HG02852 (cell line): ENCODE results near the gene MAPK10.
"Not testable (repeated sequence)": the region's sequence is repeated elsewhere in the genome, so short reads cannot be mapped to it uniquely, and the experiment has no call there.

Experiments used
- ATAC-seq: cut with Tn5 transposase; IDR thresholded peaks from one replicate; pipeline ENCODE4 v1.9.1; 2021; ENCODE audit warnings: mild to moderate bottlenecking, moderate library complexity; ENCODE audit not compliant: unreplicated experiment

MAPK10 gene

DNA sequence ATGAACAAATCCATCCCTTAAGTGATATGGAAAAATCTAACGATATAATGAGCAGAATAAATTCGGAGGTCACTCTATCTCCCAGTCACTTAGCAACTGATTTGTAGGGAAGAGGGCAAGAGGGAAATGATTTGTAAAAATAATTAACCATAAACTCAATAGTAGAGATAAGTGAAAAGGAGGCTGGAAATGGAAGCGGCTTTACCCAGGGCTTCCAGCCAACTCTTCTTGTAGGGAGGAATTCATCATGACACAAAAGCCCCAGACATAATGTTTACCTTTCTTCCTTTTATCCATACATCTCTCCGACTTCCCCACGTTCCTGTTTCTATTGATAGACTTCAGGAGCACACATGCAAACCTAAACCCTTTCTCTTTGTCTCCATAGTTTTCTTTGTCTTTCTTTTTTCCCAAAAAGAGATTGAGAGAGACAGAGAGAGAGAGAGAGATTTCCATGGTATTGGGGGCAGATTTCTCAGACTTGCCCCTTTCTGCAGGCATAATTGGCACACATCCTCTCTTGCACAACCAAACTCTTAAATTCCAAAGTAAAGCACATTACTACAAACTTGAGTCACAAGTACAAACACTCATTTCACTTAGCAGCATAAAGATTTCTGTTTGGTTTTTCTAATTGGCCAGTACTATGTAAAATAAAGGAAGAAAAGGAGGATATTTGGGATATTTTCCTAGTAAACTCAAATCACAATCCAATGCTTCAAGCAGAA lies 140.9 kb downstream of the MAPK10 start:
- no peak for ATAC-seq

GRCh38 chr4:86203176-86203575 lies 156.7 kb downstream of the MAPK10 start:
- no peak for ATAC-seq

- ATAC-seq, result no peak
These were observed 174.2 kb downstream of the MAPK10 start for GRCh38 chr4:86185659-86186058.

GRCh38 chr4:86184901-86185285 lies 175.0 kb downstream of the MAPK10 start:
- ATAC-seq, result no peak

DNA sequence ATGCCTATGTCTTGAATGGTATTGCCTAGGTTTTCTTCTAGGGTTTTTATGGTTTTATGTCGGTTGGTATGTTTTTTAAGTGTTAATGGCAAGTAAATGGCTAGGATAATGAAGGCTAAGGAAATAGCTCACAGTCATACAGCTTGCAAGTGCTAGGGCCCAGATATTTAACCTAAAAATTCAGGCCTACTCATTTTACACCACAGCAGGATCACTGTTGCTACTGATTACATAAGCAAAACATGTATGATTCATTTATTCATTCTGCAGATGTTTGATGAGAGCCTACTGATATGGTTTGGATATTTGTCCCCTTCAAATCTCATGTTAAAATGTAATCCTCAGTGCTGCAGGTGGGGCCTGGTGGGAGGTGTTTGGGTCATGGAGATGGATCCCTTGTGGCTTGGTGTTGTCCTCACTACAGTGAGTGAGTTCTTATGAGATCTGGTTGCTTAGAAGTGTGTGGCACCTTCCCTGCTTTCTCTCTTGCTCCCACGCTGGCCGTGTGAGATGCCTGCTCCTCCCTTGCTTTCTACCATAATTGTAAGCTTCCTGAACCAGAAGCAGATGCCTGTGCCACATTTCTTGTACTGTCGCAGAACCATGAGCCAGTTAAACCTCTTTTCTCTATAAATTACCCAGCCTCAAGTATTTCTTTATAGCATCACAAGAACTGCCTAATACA lies 175.5 kb downstream of the MAPK10 start:
- no peak for ATAC-seq

GRCh38 chr4:86181585-86181984 lies 178.3 kb downstream of the MAPK10 start:
- no peak for ATAC-seq

GRCh38 chr4:86178211-86178610 lies 181.6 kb downstream of the MAPK10 start:
- no peak for ATAC-seq

DNA sequence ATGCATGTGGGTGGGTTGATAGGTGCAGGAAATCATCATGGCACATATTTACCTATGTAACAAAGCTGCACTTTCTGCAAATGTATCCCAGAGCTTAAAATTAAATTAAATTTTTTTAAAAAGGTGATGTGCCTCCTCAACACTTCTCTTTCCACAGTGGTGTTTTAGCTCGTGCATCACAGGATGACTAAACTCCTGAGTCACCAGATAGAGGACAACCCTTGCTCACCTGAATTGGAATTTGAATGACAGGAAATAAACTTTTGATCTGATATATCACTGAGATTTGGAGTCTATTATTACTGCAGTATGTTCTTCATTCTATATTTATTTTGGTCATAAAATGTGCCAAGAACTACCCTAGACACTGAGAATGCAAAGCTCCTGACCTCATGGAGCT lies 185.3 kb downstream of the MAPK10 start:
- no peak for ATAC-seq

- not testable (repeated sequence) for ATAC-seq
These were observed 191.5 kb downstream of the MAPK10 start for GRCh38 chr4:86168335-86168734.

DNA sequence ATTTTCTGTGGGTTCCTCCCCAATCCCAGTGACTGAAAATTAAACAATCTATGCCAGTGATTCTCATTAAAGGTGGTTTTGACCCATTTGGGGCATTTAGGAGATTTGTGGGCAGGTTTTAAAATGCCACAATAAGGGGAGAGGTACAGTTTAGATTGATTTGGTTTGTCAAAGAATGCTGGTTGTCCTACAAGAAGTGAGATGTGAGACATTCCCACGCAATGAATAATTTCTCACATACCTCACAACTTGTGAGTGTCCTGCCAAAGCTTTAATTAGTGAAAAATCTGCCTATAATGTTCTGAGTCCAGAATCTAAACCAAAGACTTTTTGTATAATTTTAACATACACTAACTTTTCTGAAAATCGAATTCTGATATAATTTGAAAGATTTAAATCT lies 199.4 kb downstream of the MAPK10 start:
- no peak for ATAC-seq

GRCh38 chr4:86159216-86159615 lies 200.6 kb downstream of the MAPK10 start:
- ATAC-seq, result no peak

GRCh38 chr4:86156531-86156930 lies 203.3 kb downstream of the MAPK10 start:
- ATAC-seq, result no peak

GRCh38 chr4:86155766-86156165 lies 204.1 kb downstream of the MAPK10 start:
- no peak for ATAC-seq

- no peak for ATAC-seq
These were observed 207.4 kb downstream of the MAPK10 start for GRCh38 chr4:86152454-86152853.

- ATAC-seq, result no peak
These were observed 208.7 kb downstream of the MAPK10 start for GRCh38 chr4:86151196-86151595.

GRCh38 chr4:86141161-86141560 lies 218.7 kb downstream of the MAPK10 start:
- ATAC-seq, result no peak

GRCh38 chr4:86132468-86132867 lies 227.4 kb downstream of the MAPK10 start:
- ATAC-seq, result no peak

DNA sequence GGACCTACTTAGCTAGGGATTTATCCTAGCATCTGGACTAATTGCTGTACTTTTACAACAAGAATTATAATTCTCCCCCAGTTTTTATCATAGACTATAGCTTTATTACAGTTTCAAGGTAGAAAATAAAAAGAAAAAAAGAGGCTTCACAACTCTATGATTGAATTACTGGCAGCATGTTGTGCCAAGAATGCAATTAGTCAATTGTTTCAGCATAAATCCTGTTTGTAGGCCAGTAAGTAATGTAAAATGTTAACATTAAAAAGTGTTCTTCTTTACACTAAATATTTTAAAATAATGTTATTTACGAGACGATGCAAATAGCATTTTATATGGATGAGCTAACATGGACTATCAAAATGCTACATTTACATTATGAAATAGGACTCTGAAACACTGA lies 228.4 kb downstream of the MAPK10 start:
- ATAC-seq, result no peak

DNA sequence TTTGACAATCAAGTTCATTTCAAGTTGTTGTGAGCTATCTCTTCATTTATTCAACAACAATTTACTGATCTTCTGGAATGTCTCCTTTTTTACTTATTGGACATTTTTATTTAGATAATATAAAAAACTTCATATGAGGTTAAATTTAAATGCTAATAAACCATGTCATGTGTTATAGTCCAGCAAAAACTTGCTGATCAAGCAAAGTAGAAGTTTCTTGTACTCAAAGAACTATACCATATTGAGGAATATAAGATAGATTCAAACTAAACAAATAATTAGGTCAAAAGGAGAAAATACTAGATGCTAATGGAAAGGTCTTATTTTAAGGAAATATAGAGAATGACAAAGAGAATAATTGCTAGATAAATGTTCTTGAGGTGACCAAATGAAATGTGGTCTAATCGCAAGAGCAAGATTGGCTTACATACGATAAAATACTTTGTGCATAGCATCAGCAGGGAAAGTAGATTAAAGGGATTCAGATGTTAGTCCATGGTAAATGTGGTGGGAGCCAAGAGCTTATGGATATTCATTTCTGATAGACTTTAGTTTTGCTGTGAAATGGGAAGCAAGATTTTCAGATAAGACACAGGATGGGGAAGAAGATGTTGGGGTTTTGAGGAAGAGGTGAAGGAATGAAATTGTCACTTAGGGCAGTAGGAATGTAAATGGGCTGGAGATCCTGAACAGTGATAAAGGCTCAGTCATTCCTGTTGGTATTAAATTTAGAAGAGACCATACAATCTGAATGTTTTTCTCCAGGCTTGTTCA lies 229.5 kb downstream of the MAPK10 start:
- no peak for ATAC-seq

DNA sequence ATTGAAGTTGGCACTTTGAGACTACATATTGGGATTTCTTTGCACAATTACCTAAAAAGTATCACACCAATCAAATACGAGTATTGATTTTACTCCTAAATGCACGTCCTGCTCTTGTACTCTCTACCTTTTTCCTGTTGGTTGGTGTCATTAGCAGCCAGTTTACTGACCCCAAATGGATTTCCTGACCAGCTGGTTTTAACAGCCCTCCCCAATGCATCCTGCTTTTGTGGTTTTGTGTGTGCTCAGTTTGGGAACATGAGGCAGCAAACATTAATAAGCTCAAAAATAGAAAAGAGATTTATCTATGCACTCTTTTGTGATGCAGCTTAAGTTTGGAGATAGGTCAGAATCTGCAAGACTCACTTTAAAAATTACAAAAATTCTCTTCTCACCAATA lies 230.3 kb downstream of the MAPK10 start:
- no peak for ATAC-seq

DNA sequence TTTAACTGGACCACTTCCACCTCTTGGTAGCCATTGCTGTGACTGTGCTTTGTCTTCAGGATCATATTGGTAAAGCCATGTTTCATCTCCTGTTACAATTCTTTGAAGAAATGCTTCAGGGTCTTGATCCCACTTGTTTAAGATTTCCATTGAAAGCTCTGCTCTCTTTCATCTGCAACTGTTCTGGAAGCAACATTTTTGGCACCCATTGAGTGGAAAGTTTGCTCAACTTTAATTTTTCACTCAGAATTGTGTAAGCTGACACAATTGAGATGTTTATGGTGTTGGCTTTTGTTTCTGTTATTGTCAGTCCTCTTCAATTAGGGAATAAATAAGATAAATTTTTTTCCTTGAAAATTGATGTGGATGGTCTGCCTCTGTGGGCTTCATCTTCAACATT lies 237.4 kb downstream of the MAPK10 start:
- no peak for ATAC-seq

DNA sequence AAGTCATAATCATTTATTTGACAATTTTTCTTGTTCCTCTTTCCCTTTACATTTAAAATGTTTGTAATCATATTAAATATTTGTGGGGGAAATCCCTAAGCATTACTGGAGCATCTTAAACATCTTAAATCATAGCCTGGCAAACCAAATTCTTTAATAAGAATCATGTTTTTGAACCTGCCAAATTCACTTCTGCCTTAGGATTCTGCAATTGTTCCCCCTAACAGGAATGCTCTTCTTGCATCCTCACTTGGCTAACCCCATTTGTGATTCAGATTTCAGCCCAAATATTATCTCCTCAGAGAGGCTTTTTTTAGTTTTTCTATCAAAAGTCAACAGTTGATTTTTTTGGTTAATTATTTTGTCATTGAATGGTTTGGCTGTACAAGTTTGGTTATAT lies 241.1 kb downstream of the MAPK10 start:
- ATAC-seq, result no peak
